GM18502 (cell line): ENCODE measurements around the gene IL1F10.

ENCODE experiments used
- ATAC-seq: cut with Tn5 transposase; IDR thresholded peaks from one replicate; pipeline ENCODE4 v1.9.1; 2021; ENCODE audit warnings: mild to moderate bottlenecking; ENCODE audit not compliant: unreplicated experiment, poor library complexity

The IL1F10 gene, protein sequence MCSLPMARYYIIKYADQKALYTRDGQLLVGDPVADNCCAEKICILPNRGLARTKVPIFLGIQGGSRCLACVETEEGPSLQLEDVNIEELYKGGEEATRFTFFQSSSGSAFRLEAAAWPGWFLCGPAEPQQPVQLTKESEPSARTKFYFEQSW

GRCh38 chr2:113067681-113068080, at the start of gene IL1F10:
IL1F10 (plus strand) TSS chr2:113067970; CDS start chr2:113072739, 4,769 bp downstream.
- no peak for ATAC-seq

DNA sequence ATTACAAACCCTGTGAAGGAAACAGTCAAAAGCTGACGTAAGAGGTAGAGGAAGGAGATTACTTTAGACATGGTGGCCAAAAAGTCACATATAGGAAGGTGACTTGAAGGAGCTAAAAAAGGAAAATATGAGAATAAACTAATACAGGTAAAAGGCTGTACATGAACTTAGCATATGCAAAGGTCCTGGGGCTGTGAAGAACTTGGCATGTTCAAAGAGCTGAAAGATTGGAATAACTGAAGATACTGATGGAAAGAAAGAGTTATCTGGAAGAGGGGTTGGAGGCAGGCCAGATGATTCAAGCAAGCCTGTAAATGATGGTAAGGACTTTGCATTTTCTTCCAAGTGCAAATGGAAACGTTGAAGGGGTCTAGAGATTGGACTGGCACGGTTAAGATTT, 49.3 kb upstream of the IL1F10 start:
- no peak for ATAC-seq

GRCh38 chr2:113021312-113021711, 46.5 kb upstream of the IL1F10 start:
- ATAC-seq, result no peak

- ATAC-seq, result no peak
These were observed 43.0 kb upstream of the IL1F10 start for GRCh38 chr2:113024764-113025163.

GRCh38 chr2:113025737-113026136, 42.0 kb upstream of the IL1F10 start:
- ATAC-seq, result no peak

DNA sequence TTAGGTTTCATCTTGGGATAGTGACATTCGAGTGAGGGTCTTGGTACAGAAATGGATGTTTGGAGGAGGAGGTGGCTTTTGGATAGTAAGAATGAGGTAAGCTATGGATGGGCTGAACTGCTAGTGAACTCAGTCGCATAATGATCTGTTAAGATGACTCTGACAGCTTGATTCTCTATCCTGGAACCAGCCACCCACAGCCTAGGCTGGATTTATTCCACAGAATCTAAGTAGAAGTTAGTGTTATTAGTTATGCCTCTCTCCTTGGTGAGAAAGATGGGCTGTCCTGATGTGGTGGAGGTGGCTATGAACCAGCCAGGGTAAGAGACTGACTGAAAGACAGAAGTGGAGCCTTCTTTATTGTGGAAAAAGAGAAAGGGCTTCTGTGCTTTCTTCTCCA, 40.1 kb upstream of the IL1F10 start:
- no peak for ATAC-seq

DNA sequence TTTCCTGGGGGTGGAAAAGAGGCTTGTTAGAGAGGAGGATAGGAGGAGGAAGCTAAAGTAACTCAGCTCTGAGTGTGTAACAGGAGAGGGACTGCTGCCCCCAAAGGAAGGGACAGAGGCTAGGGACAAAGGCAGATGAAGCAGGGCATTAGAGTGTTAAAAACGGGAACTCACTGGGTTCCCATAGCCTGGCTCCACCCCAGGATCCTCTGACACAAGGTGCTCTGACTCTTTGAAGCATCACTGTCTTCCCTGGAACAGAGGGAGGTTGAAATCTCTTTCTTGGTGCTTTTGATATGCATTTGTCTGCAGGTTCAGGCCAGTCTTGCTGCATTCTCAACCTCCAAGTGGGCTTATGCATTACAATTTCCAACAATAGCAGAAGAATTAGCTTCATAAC, 39.7 kb upstream of the IL1F10 start:
- ATAC-seq, result no peak

DNA sequence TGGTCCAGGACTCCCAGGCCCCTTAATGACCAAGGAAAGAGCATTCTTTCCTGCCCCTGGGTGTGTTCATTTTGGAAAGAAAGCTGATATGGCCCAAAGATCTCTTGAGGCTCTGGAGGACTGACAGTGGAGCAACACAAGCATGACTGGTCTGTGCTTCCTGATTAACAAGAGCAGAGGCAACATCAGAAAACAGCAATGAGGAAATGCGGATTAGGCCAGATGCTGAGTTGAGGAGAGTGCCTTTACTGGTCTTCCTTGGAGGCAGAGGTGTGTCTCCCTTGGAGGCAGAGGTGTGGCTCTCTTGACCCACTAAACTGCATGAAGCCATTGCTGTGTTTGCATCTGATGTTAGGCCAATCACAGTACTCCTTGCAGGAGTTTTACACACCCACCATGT, 35.0 kb upstream of the IL1F10 start:
- ATAC-seq, result no peak

- ATAC-seq, result no peak
These were observed 33.8 kb upstream of the IL1F10 start for GRCh38 chr2:113034016-113034415.

GRCh38 chr2:113036763-113037162, 31.0 kb upstream of the IL1F10 start:
- no peak for ATAC-seq

GRCh38 chr2:113038291-113038690, 29.5 kb upstream of the IL1F10 start:
- ATAC-seq, result no peak

- no peak for ATAC-seq
These were observed 28.6 kb upstream of the IL1F10 start for GRCh38 chr2:113039158-113039557.

DNA sequence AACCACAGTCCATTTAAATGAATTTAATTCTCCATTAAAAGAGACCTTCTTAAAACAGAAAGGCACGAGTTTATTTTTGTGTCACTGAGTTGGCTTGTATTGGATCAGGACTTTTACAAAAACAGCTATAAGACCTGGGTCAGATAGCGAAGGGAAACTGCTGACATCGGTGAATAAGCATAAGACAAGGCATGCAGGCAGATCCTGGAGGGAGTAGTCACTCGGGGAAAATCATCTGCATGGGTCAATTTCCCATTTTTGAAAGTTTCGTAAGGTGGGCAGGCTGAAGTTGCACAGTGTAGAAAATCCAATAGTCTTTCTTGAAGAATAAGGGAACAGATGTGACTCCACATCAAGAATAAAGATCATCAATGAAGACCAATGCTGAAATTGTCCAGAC, 28.1 kb upstream of the IL1F10 start:
- ATAC-seq, result no peak

DNA sequence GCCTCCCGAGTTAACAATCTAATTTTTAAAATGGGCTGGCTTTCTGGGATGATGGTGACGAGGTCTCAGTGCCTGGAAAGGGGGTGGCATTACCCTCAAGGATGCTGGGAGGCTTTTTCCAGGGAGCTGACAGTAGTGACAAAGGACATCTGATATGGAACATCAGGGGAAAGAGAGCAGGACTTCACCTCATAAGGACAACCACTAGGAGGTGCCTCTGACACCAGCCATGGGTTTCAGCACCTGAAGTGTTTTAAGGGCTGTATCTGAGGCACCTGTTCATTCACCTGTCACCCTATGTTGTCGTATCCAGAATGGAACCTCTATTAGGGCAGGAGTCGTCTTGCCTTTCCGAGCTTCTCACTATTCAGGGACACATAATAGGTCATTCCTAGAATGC, 25.9 kb upstream of the IL1F10 start:
- ATAC-seq, result no peak

DNA sequence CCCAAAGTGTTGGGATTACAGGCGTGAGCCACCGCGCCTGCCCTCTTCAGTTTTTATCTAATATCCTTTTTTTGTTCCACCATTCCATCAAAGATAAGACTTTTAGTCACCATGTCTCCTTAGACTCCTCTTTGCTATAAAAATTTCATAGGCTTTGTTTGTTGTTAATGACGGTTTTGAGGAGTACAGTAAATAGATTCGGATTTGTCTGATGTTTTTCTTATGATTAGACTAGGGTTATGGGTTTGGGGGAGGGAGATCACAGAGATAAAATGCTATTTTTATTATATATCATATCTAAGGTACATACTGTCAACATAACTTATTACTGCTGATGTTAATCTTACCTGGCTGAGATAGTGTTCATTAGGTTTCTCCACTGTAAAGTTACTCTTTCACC, 21.3 kb upstream of the IL1F10 start:
- no peak for ATAC-seq

- no peak for ATAC-seq
These were observed 16.6 kb upstream of the IL1F10 start for GRCh38 chr2:113050921-113051895.

DNA sequence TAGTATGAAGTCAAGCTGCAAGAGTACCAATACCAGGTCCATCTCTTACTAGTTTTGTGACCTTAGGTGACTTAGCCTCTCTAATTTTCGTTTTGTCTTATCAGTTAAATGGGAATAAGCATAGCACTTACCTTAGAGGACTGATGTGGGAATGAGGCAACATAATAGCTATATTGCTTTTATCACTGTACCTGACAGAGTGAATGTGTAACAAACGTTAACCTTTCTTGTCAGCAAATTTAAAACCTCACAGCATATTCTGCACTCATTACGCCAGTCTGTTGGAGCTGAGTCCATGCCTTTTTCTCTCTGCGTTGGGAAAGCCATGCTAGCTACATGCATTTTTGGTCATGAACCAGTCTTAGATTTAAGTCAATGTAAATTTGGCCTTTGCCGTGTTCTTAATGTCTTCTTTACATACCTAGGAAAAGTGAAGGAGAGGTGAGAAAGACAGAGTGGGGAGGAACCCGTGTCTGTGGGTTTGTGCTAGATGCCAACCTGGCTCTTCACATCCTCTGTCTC, 15.3 kb upstream of the IL1F10 start, which contains the start of gene IL36B:
IL36B (minus strand) TSS at position 472 of the 522 bp plus-strand sequence.
- ATAC-seq, result no peak

- ATAC-seq, result no peak
These were observed 14.1 kb upstream of the IL1F10 start for GRCh38 chr2:113053666-113054065.

DNA sequence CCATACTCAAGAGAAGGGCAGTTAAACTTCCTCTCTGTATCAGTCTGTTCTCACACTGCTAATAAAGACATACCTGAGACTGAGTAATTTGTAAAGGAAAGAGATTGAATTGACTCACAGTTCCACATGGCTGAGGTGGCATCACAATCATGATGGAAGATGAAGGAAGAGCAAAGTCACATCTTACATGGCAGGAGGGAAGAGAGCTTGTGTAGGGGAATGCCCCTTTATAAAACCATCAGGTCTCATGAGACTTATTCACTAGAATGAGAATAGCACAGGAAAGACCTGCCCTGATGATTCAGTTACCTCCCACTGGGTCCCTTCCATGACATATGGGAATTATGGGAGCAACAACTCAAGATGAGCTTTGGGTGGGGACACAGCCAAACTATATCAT, 13.7 kb upstream of the IL1F10 start:
- no peak for ATAC-seq

DNA sequence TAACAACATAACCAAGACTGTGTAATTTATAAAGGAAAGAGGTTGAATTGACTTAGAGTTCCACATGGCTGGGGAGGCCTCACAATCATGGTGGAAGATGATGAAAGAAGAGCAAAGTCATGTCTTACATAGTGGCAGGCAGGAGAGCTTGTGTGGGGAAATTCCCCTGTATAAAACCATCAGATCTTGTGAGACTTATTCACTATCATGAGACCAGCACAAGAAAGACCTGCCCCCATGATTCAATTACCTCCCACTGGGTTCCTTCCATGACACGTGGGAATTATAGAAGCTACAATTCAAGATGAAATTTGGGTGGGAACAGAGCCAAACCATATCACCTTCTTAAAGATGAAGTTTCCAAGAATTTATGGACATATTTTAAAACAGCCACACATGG, 11.2 kb upstream of the IL1F10 start:
- no peak for ATAC-seq

GRCh38 chr2:113057117-113057516, 10.7 kb upstream of the IL1F10 start:
- ATAC-seq, result no peak
